ENCODE results near the gene CMTM4. TPM values are rescaled to one million over a fixed set of nuclear protein-coding genes. Genes with fewer than 3 reads are reported as not detected.

Gene CMTM4
- total and polyA plus RNA-seq, 2 donors (not counting 1 experiment from before 2014, with no cell fraction given) = 0.06 to 0.59 TPM

DNA sequence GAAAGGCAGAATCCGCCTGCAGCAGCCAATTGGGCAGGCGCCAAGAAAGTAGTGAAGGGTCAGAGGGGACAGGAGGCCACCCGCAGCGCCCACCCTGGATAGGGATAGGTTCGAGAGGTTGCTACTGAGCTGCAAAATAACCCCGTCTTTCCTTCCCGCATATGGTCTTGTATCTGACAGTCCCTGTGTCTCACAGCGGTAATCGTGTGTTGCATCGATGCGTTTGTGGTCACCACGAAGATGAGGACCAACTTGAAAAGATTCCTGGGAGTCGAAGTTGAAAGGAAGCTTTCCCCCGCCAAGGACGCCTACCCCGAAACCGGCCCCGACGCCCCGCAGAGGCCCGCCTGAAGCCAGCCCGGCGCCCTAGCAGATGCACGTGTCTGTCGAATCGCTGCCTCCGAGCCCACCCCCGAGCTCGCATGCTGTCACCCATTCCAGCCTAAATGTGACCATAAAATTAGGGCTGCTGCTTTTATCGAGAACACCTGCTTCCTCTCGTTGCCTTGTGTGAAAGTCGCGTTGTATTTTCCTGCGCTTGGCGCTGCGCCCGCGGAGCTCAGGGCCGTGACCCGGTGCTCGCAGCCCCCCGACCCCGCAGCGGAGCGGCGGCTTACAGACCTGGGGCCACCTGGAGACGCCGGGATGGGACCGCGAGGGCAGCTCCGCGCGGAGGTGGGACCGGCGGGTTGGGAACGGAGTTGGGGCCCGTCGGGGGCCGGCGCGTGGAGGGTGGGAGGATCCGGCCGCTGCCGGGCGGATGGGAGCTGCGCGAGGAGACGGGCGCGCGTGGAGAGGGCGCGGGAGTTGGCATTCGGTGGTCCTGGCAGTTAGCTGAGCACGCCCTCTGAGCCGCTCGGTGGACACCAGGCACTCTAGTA is 117.7 kb downstream of the CMTM4 start, which contains the start of gene CMTM2:
CMTM2 (plus strand) TSS at position 813 of the 881 bp plus-strand sequence. CDS start 145 bp downstream, outside the sequence.
- POLR2A ChIA-PET = no interaction called here
- H3K79me2 ChIP-seq (ENCODE audit: control insufficient read depth, insufficient read depth, low read length) = no peaks in the 10 kb centered on the region
- no peaks in the 10 kb centered on the region for H3K36me3 ChIP-seq (replicated peaks in 1 of 2; ENCODE audit: control extremely low read depth in 1 of 2, control insufficient read depth in 1 of 2, extremely low read depth in 1 of 2, insufficient read depth in 2 of 2, low read length in 1 of 2)
- H3K4me2 ChIP-seq (replicated peaks; ENCODE audit: low read depth, low read length, poor library complexity, severe bottlenecking) = peak within 1 kb of the TSS; percentile 90
- H3K27ac ChIP-seq (ENCODE audit: low read length in 2 of 2) = no peak within 1 kb of the TSS
- peak within 1 kb of the TSS; percentile 12 to 51 (median 30) for H3K4me3 ChIP-seq (ENCODE audit: control extremely low read depth in 1 of 5, extremely low read depth in 1 of 5, insufficient read depth in 1 of 5, low read depth in 2 of 5, low read length in 4 of 5)
- H3K27me3 ChIP-seq (replicated peaks in 1 of 4; ENCODE audit: control extremely low read depth in 1 of 4, control insufficient read depth in 3 of 4, insufficient read depth in 4 of 4, low read length in 3 of 4) = peaks cover 0 to 39% (median 30%) of the 10 kb centered on the region in 4 experiments
- H3K4me3 Mint-ChIP-seq = peak within 1 kb of the TSS; percentile 85
- peaks cover 5% of the 10 kb centered on the region for H4K20me1 ChIP-seq (ENCODE audit: control insufficient read depth, insufficient read depth, low read length, poor library complexity, severe bottlenecking)
- DNase-seq (peak; percentile 49), ATAC-seq (ENCODE audit: low read depth) (no peak)
- WGBS (ENCODE audit: insufficient coverage) = 10% methylated on average over 75 of the region's 77 CpGs
- no peaks in the 10 kb centered on the region for H3K9me3 Mint-ChIP-seq (ENCODE audit: insufficient read depth)
- H3K27me3 Mint-ChIP-seq = peaks cover 47% of the 10 kb centered on the region
- H2AFZ ChIP-seq (ENCODE audit: insufficient read depth, low read depth, low read length, poor library complexity, severe bottlenecking) = peak within 1 kb of the TSS; percentile 84
- CTCF ChIA-PET = interaction anchor here (1.1 to 4.6 kb wide), 9 partner anchors 9 to 110 kb away, joined by 3 to 20 read pairs (median 7); no protein-coding TSS in a partner anchor
- TF ChIP-seq, protein P1, sequence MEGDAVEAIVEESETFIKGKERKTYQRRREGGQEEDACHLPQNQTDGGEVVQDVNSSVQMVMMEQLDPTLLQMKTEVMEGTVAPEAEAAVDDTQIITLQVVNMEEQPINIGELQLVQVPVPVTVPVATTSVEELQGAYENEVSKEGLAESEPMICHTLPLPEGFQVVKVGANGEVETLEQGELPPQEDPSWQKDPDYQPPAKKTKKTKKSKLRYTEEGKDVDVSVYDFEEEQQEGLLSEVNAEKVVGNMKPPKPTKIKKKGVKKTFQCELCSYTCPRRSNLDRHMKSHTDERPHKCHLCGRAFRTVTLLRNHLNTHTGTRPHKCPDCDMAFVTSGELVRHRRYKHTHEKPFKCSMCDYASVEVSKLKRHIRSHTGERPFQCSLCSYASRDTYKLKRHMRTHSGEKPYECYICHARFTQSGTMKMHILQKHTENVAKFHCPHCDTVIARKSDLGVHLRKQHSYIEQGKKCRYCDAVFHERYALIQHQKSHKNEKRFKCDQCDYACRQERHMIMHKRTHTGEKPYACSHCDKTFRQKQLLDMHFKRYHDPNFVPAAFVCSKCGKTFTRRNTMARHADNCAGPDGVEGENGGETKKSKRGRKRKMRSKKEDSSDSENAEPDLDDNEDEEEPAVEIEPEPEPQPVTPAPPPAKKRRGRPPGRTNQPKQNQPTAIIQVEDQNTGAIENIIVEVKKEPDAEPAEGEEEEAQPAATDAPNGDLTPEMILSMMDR (IDR thresholded peaks at IDR 0.05) = no peak
- peak; percentile 11 for TF ChIP-seq EZH2 (IDR thresholded peaks at IDR 0.05; ENCODE audit: borderline replicate concordance, insufficient read depth, low read depth, low read length, poor library complexity, severe bottlenecking)
- peaks cover 14% of the 10 kb centered on the region for H3K4me1 Mint-ChIP-seq
- H3K9me3 ChIP-seq (ENCODE audit: control extremely low read depth in 1 of 3, control insufficient read depth in 2 of 3, insufficient read depth in 1 of 3, low read length in 2 of 3) = peaks cover 0 to 2% (median 0%) of the 10 kb centered on the region in 3 donors
- peak within 1 kb of the TSS; percentile 32 for H3K27ac Mint-ChIP-seq
- intact Hi-C loops (cut with micrococcal nuclease) = no loop called here
- peak within 1 kb of the TSS; percentile 53 for H3K9ac ChIP-seq (ENCODE audit: low read length)
- H3K4me1 ChIP-seq (ENCODE audit: control insufficient read depth in 2 of 2, insufficient read depth in 2 of 2, low read length in 2 of 2) = peaks cover 13 to 19% of the 10 kb centered on the region in 2 donors

DNA sequence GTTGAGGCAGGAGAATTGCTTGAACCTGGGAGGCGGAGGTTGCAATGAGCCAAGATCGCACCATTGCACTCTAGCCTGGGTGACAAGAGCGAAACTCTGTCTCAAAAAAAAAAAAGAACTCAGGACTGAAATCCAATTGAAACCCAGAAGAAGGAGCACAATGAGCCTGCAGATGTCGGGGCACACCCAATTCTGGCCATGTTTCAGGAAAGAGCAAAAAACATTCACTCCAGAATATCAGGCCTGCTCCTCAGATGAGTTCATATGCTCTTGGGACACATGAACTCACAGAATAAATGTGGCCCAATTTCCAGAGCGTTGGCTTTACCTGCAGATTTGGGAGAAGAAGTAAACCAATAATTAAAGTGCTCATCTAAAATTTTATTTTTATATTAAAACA is 120.2 kb downstream of the CMTM4 start:
- Histone ChIP-seq H3K4me2 (replicated peaks; ENCODE audit: low read depth, low read length, poor library complexity, severe bottlenecking) (no peak overlapping the region), H3K4me1 (ENCODE audit: control insufficient read depth in 2 of 2, insufficient read depth in 2 of 2, low read length in 2 of 2) (peaks cover 13 to 19% of the 10 kb centered on the region in 2 donors), H3K79me2 (ENCODE audit: control insufficient read depth, insufficient read depth, low read length) (no peaks in the 10 kb centered on the region), H3K9me3 (ENCODE audit: control extremely low read depth in 1 of 3, control insufficient read depth in 2 of 3, insufficient read depth in 1 of 3, low read length in 2 of 3) (peaks cover 0 to 2% (median 0%) of the 10 kb centered on the region in 3 donors), H3K4me3 (ENCODE audit: control extremely low read depth in 1 of 5, extremely low read depth in 1 of 5, insufficient read depth in 1 of 5, low read depth in 2 of 5, low read length in 4 of 5) (no peak overlapping the region), H3K9ac (ENCODE audit: low read length) (no peak overlapping the region), H3K36me3 (replicated peaks in 1 of 2; ENCODE audit: control extremely low read depth in 1 of 2, control insufficient read depth in 1 of 2, extremely low read depth in 1 of 2, insufficient read depth in 2 of 2, low read length in 1 of 2) (no peaks in the 10 kb centered on the region), H4K20me1 (ENCODE audit: control insufficient read depth, insufficient read depth, low read length, poor library complexity, severe bottlenecking) (peaks cover 5% of the 10 kb centered on the region), H3K27ac (ENCODE audit: low read length in 2 of 2) (no peak overlapping the region), H2AFZ (ENCODE audit: insufficient read depth, low read depth, low read length, poor library complexity, severe bottlenecking) (no peak overlapping the region), H3K27me3 (replicated peaks in 1 of 4; ENCODE audit: control extremely low read depth in 1 of 4, control insufficient read depth in 3 of 4, insufficient read depth in 4 of 4, low read length in 3 of 4) (peaks cover 0 to 39% (median 28%) of the 10 kb centered on the region in 4 experiments)
- ATAC-seq (ENCODE audit: low read depth) (no peak), DNase-seq (no peak)
- 100% methylated on average over 3 of the region's 5 CpGs for WGBS (ENCODE audit: insufficient coverage)
- H3K27ac Mint-ChIP-seq = no peak overlapping the region
- H3K9me3 Mint-ChIP-seq (ENCODE audit: insufficient read depth) = no peaks in the 10 kb centered on the region
- TF ChIP-seq, protein P1 (IDR thresholded peaks at IDR 0.05) = no peak
- TF ChIP-seq EZH2 (IDR thresholded peaks at IDR 0.05; ENCODE audit: borderline replicate concordance, insufficient read depth, low read depth, low read length, poor library complexity, severe bottlenecking) = no peak
- CTCF ChIA-PET = no interaction called here
- H3K4me1 Mint-ChIP-seq = peaks cover 14% of the 10 kb centered on the region
- peaks cover 44% of the 10 kb centered on the region for H3K27me3 Mint-ChIP-seq
- POLR2A ChIA-PET = no interaction called here
- intact Hi-C loops (cut with micrococcal nuclease) = no loop called here
- H3K4me3 Mint-ChIP-seq = no peak overlapping the region

All from B cell (primary cell).